ENCODE data around the gene ANK3. TPM values are rescaled to one million over a fixed set of nuclear protein-coding genes. Genes with fewer than 3 reads are reported as not detected.

Gene ANK3
- total and polyA plus RNA-seq, 2 donors (not counting 3 experiments of a cell fraction or from before 2014, with no cell fraction given) = 0.88 to 8.5 TPM

- Histone ChIP-seq H3K9me1 (replicated peaks; ENCODE audit: control insufficient read depth, extremely low read depth, insufficient read depth, low read length) (no peaks in the 10 kb centered on the region), H3K27ac (ENCODE audit: insufficient read depth, low read depth, low read length) (no peak overlapping the region), H3K79me2 (ENCODE audit: control insufficient read depth, insufficient read depth, low read length) (no peaks in the 10 kb centered on the region), H3K9me3 (replicated peaks; ENCODE audit: control insufficient read depth, insufficient read depth, low read length) (no peaks in the 10 kb centered on the region), H3K36me3 (ENCODE audit: control insufficient read depth in 2 of 2, extremely low read depth in 1 of 2, insufficient read depth in 2 of 2, low read length in 2 of 2) (no peaks in the 10 kb centered on the region), H3K4me3 (replicated peaks in 1 of 3; ENCODE audit: insufficient read depth in 1 of 3, low read depth in 1 of 3, low read length in 3 of 3) (no peak overlapping the region), H3K4me2 (ENCODE audit: insufficient read depth, low read length) (no peak overlapping the region), H3K27me3 (ENCODE audit: control insufficient read depth in 2 of 2, insufficient read depth in 2 of 2, low read length in 2 of 2) (no peaks in the 10 kb centered on the region), H3K9ac (replicated peaks; ENCODE audit: extremely low read depth, insufficient read depth, low read length) (no peak overlapping the region), H2AFZ (ENCODE audit: low read depth, low read length) (no peak overlapping the region), H4K20me1 (replicated peaks; ENCODE audit: control insufficient read depth, extremely low read depth, insufficient read depth, low read length) (no peaks in the 10 kb centered on the region), H3K4me1 (ENCODE audit: control insufficient read depth, extremely low read depth, insufficient read depth, low read length) (peaks cover 12% of the 10 kb centered on the region)
- dilution Hi-C loops (cut with MboI; ENCODE audit: extremely low pct_ligation_motif_present, low sequenced_read_pairs) (no loop called here), intact Hi-C loops (cut with micrococcal nuclease) (no loop called here)
- TF ChIP-seq POLR2AphosphoS5 (IDR thresholded peaks at IDR 0.05; ENCODE audit: insufficient read depth, low read depth, low read length) (no peak), MYC (IDR thresholded peaks at IDR 0.05; ENCODE audit: low read depth, low read length) (no peak), CTCF (IDR thresholded peaks at IDR 0.05; ENCODE audit: extremely low read depth in 1 of 2, insufficient read depth in 1 of 2, low read depth in 1 of 2, low read length in 2 of 2) (no peak)
- FAIRE-seq (no peak), DNase-seq (ENCODE audit: low read depth, low spot score) (no peak)
- CTCF ChIA-PET = interaction anchor here (0.9 to 2.9 kb wide), 3 partner anchors 28 to 62 kb away, joined by 3 to 11 read pairs (median 6); no protein-coding TSS in a partner anchor
- POLR2A ChIA-PET = no interaction called here
- no TSS peak for BruUV-seq (replicated peaks)
Measured at GRCh38 chr10:60176925-60177324, 212.8 kb downstream of the ANK3 start.

- H3K9me3 ChIP-seq (replicated peaks; ENCODE audit: control insufficient read depth, insufficient read depth, low read length) = no peaks in the 10 kb centered on the region
- TF ChIP-seq JUN (IDR thresholded peaks at IDR 0.05; ENCODE audit: borderline replicate concordance, insufficient read depth, insufficient read length, low read depth) (peak; percentile 25), POLR2AphosphoS5 (IDR thresholded peaks at IDR 0.05; ENCODE audit: insufficient read depth, low read depth, low read length) (peak; percentile 75), FOS (IDR thresholded peaks at IDR 0.05; ENCODE audit: borderline replicate concordance, insufficient read depth, low read length) (peak; percentile 72), GATA2 (IDR thresholded peaks at IDR 0.05; ENCODE audit: insufficient read depth, insufficient read length, low read depth, low read length) (peak; percentile 99), MYC (IDR thresholded peaks at IDR 0.05; ENCODE audit: low read depth, low read length) (no peak)
- no peaks in the 10 kb centered on the region for H3K79me2 ChIP-seq (ENCODE audit: control insufficient read depth, insufficient read depth, low read length)
- no peak overlapping the region for H3K9ac ChIP-seq (replicated peaks; ENCODE audit: extremely low read depth, insufficient read depth, low read length)
- H3K4me3 ChIP-seq (replicated peaks in 1 of 3; ENCODE audit: insufficient read depth in 1 of 3, low read depth in 1 of 3, low read length in 3 of 3) = no peak overlapping the region
- intact Hi-C loops (cut with micrococcal nuclease) (loop anchor here (2.0 kb wide), 1 partner anchor 33 kb away; no protein-coding TSS in a partner anchor), dilution Hi-C loops (cut with MboI; ENCODE audit: extremely low pct_ligation_motif_present, low sequenced_read_pairs) (no loop called here)
- FAIRE-seq (peak; percentile 67), DNase-seq (ENCODE audit: low read depth, low spot score) (peak; percentile 82)
- H2AFZ ChIP-seq (ENCODE audit: low read depth, low read length) = no peak overlapping the region
- CTCF ChIA-PET = interaction anchor here (1.0 to 1.5 kb wide), 9 partner anchors 9 to 75 kb away, joined by 3 to 12 read pairs (median 5); no protein-coding TSS in a partner anchor
- POLR2A ChIA-PET = interaction anchor here (0.6 kb wide), 1 partner anchor 1892 kb away, joined by 4 read pairs; no protein-coding TSS in a partner anchor
- no peaks in the 10 kb centered on the region for H3K36me3 ChIP-seq (ENCODE audit: control insufficient read depth in 2 of 2, extremely low read depth in 1 of 2, insufficient read depth in 2 of 2, low read length in 2 of 2)
- H3K9me1 ChIP-seq (replicated peaks; ENCODE audit: control insufficient read depth, extremely low read depth, insufficient read depth, low read length) = no peaks in the 10 kb centered on the region
- H3K4me1 ChIP-seq (ENCODE audit: control insufficient read depth, extremely low read depth, insufficient read depth, low read length) = peaks cover 12% of the 10 kb centered on the region
- no peak overlapping the region for H3K27ac ChIP-seq (ENCODE audit: insufficient read depth, low read depth, low read length)
- H3K4me2 ChIP-seq (ENCODE audit: insufficient read depth, low read length) = peak overlapping the region; percentile 63
- no TSS peak for BruUV-seq (replicated peaks)
- H4K20me1 ChIP-seq (replicated peaks; ENCODE audit: control insufficient read depth, extremely low read depth, insufficient read depth, low read length) = no peaks in the 10 kb centered on the region
- no peaks in the 10 kb centered on the region for H3K27me3 ChIP-seq (ENCODE audit: control insufficient read depth in 2 of 2, insufficient read depth in 2 of 2, low read length in 2 of 2)
Measured at GRCh38 chr10:60175441-60175971, 214.2 kb downstream of the ANK3 start.
